Gastrocnemius medialis (tissue), 4 donors: Measurements from ENCODE around the gene NLRP2B. TPM values are rescaled to one million over a fixed set of nuclear protein-coding genes. Genes with fewer than 3 reads are reported as not detected.

Source experiments
- ATAC-seq, 2 donors: fragments of 150-250 bp; one replicate each; pipeline ENCODE4 v1.9.1; 2016
- DNase-seq, 2 donors: peaks; one replicate each; pipeline ENCODE4 v3.0.0-alpha.2; 2019
- H3K27ac ChIP-seq, 4 donors: fragments of 200-600 bp; sonication (generic); 1 replicate in 1 of 4; 2 replicates in 3 of 4; pipeline ENCODE4 v1.5.1; 2016 to 2018; ENCODE audit warnings: mild to moderate bottlenecking in 2 of 4, moderate library complexity in 1 of 4
- H3K27me3 ChIP-seq, 3 donors: fragments of 200-600 bp; sonication (generic) in 2 of 3; 1 replicate in 1 of 3; 2 replicates in 2 of 3; pipeline versions ENCODE4 v1.5.1 to v1.6.0; 2016 to 2019; ENCODE audit warnings: mild to moderate bottlenecking in 1 of 3, moderate library complexity in 1 of 3
- H3K36me3 ChIP-seq, 2 donors: fragments of 200-600 bp; sonication (generic) in 1 of 2; one replicate each; pipeline ENCODE4 v1.5.1; 2017 to 2018
- H3K4me1 ChIP-seq, 2 donors: fragments of 200-600 bp; sonication (generic) in 1 of 2; one replicate each; pipeline ENCODE4 v1.5.1; 2016 to 2017; ENCODE audit warnings: mild to moderate bottlenecking in 2 of 2
- H3K4me3 ChIP-seq, 4 donors: fragments of 200-600 bp; sonication (generic) in 3 of 4; 1 replicate in 1 of 4; 2 replicates in 3 of 4; pipeline ENCODE4 v1.5.1; 2016 to 2019; ENCODE audit warnings: mild to moderate bottlenecking in 2 of 4
- H3K9me3 ChIP-seq, 3 donors: fragments of 200-600 bp; sonication (generic) in 2 of 3; 1 replicate in 1 of 3; 2 replicates in 2 of 3; pipeline ENCODE4 v1.5.1; 2016 to 2019
- POLR2A ChIP-seq, 2 donors: fragments of 450-650 bp; IDR thresholded peaks; one replicate each; pipeline ENCODE4 v1.6.1; 2017; ENCODE audit warnings: antibody characterized with exemption in 2 of 2, mild to moderate bottlenecking in 2 of 2, moderate library complexity in 2 of 2
- in situ Hi-C, 4 donors: fragments of 200-750 bp; cut with MboI; loops; one replicate each; pipeline versions ENCODE4 v1.15.0 to v1.8.0; 2017; ENCODE audit warnings: low sequenced_read_pairs in 4 of 4
- intact Hi-C: fragments of 100-400 bp; cut with DNase I; formaldehyde crosslinking; loops from one replicate; pipeline ENCODE4 v1.15.1; 2023; ENCODE audit warnings: low total_unique reads
- total RNA-seq, 4 donors: library from RNA; depleted of rRNA; stranded (reverse); fragments of >200 nt; gene quantifications; one replicate each; pipeline versions ENCODE4 v1.1.0 to v1.2.3, GENCODE V29; 2016
- TF ChIP-seq, protein P1 (sequence below), 5 experiments: fragments of 450-650 bp in 3 of 5; fragments of 200-600 bp in 2 of 5; sonication (generic) in 2 of 5; IDR thresholded peaks in 4 of 5; conservative IDR thresholded peaks in 1 of 5; 1 replicate in 4 of 5; 2 replicates in 1 of 5; pipeline ENCODE4 v1.5.1; 2016 to 2019; ENCODE audit warnings: antibody characterized with exemption in 5 of 5, mild to moderate bottlenecking in 3 of 5, moderate library complexity in 3 of 5

NLRP2B gene
- total RNA-seq, 4 donors from 2014 or later: 0.36 TPM; not detected in 3

DNA sequence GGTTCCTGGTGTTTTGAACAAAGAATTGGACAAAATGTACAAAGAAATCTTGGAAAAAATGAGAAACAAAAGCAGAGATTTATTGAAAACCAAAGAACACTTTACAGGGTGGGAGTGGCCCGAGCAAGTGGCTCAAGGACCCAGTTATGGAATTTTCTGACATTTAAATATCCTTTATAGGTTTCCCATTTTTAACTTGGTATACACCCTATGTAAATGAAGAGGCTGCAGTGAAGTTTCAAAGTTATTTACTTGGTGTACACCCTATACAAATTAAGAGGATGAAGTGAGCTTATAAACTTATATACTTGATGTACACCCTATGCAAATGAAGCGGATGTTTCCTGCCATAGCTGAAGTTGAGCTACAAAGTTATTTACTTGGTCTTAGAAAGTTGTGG, 4.7 kb downstream of the NLRP2B start:
- Histone ChIP-seq H3K4me3 (no peak overlapping the region), H3K27ac (no peak overlapping the region), H3K36me3 (no peaks in the 10 kb centered on the region), H3K4me1 (no peaks in the 10 kb centered on the region), H3K27me3 (no peaks in the 10 kb centered on the region), H3K9me3 (no peaks in the 10 kb centered on the region)
- ATAC-seq (no peak), DNase-seq (no peak)
- TF ChIP-seq, protein P1, sequence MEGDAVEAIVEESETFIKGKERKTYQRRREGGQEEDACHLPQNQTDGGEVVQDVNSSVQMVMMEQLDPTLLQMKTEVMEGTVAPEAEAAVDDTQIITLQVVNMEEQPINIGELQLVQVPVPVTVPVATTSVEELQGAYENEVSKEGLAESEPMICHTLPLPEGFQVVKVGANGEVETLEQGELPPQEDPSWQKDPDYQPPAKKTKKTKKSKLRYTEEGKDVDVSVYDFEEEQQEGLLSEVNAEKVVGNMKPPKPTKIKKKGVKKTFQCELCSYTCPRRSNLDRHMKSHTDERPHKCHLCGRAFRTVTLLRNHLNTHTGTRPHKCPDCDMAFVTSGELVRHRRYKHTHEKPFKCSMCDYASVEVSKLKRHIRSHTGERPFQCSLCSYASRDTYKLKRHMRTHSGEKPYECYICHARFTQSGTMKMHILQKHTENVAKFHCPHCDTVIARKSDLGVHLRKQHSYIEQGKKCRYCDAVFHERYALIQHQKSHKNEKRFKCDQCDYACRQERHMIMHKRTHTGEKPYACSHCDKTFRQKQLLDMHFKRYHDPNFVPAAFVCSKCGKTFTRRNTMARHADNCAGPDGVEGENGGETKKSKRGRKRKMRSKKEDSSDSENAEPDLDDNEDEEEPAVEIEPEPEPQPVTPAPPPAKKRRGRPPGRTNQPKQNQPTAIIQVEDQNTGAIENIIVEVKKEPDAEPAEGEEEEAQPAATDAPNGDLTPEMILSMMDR (IDR thresholded peaks at IDR 0.05 in 4 of 5, conservative IDR thresholded peaks at IDR 0.05 in 1 of 5): no peak
- TF ChIP-seq POLR2A (IDR thresholded peaks at IDR 0.05): no peak
- intact Hi-C loops (no loop called here), in situ Hi-C loops (no loop called here)

DNA sequence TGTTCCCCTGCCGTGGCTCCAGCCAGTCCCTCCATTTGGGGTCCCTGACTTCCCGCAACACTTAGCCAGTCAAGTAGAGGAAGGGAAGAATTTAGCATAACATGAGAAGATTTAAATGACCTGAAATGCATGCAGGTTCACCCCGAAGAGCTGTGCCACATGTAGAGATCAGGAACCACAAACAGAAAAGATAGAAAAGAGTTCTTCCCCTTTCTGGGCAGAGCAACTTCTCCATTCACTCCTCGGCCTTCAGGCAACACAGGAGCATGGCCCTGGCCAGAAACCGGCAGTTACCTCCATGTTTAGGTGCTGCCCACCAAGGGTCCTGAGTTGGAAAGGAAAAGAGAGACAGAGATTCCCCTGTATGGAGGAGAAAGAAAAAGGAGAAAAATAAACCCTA, 5.2 kb downstream of the NLRP2B start:
- Histone ChIP-seq H3K27ac (no peak overlapping the region), H3K4me3 (no peak overlapping the region), H3K27me3 (no peaks in the 10 kb centered on the region), H3K4me1 (no peaks in the 10 kb centered on the region), H3K36me3 (no peaks in the 10 kb centered on the region), H3K9me3 (no peaks in the 10 kb centered on the region)
- intact Hi-C loops (no loop called here), in situ Hi-C loops (loop anchor here in 1 of 4 donors (25.0 kb wide), 1 partner anchor 113 kb away; no protein-coding TSS in a partner anchor)
- DNase-seq (no peak), ATAC-seq (no peak)
- TF ChIP-seq, protein P1 (IDR thresholded peaks at IDR 0.05 in 4 of 5, conservative IDR thresholded peaks at IDR 0.05 in 1 of 5): no peak
- no peak for TF ChIP-seq POLR2A (IDR thresholded peaks at IDR 0.05)

- no peaks in the 10 kb centered on the region for H3K4me1 ChIP-seq
- intact Hi-C loops: no loop called here
- H3K27ac ChIP-seq: no peak overlapping the region
- H3K36me3 ChIP-seq: no peaks in the 10 kb centered on the region
- no peak overlapping the region for H3K4me3 ChIP-seq
- DNase-seq: no peak
- no peak for ATAC-seq
- TF ChIP-seq POLR2A (IDR thresholded peaks at IDR 0.05): no peak
- TF ChIP-seq, protein P1 (IDR thresholded peaks at IDR 0.05 in 4 of 5, conservative IDR thresholded peaks at IDR 0.05 in 1 of 5): no peak
- H3K9me3 ChIP-seq: no peaks in the 10 kb centered on the region
- no peaks in the 10 kb centered on the region for H3K27me3 ChIP-seq
- in situ Hi-C loops: loop anchor here in 1 of 4 donors (25.0 kb wide), 1 partner anchor 108 kb away; no protein-coding TSS in a partner anchor
Observed at GRCh38 chrX:57669961-57670360, 10.1 kb downstream of the NLRP2B start.

DNA sequence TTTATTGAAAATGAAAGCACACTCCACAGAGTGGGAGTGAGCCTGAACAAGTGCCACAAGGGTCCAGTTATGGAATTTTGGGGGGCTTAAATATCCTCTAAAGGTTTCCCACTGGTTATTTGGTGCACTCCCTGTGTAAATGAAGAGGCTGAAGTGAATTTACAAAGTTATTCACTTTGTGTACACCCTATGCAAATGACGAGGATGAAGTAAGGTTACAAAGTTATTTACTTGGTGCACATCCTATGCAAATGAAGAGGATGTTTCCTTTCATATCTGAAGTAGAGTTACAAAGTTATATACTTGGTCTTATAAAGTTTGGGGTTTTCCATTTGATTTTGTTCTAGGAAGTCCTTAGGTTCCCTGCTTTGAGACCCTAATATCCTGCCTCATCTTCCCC, 13.1 kb downstream of the NLRP2B start:
- Histone ChIP-seq H3K27me3 (no peaks in the 10 kb centered on the region), H3K4me1 (no peaks in the 10 kb centered on the region), H3K4me3 (no peak overlapping the region), H3K36me3 (no peaks in the 10 kb centered on the region), H3K27ac (no peak overlapping the region), H3K9me3 (no peaks in the 10 kb centered on the region)
- DNase-seq (no peak), ATAC-seq (no peak)
- TF ChIP-seq, protein P1 (IDR thresholded peaks at IDR 0.05 in 4 of 5, conservative IDR thresholded peaks at IDR 0.05 in 1 of 5): no peak
- TF ChIP-seq POLR2A (IDR thresholded peaks at IDR 0.05): no peak
- in situ Hi-C loops (loop anchor here in 1 of 4 donors (25.0 kb wide), 1 partner anchor 105 kb away; no protein-coding TSS in a partner anchor), intact Hi-C loops (no loop called here)

DNA sequence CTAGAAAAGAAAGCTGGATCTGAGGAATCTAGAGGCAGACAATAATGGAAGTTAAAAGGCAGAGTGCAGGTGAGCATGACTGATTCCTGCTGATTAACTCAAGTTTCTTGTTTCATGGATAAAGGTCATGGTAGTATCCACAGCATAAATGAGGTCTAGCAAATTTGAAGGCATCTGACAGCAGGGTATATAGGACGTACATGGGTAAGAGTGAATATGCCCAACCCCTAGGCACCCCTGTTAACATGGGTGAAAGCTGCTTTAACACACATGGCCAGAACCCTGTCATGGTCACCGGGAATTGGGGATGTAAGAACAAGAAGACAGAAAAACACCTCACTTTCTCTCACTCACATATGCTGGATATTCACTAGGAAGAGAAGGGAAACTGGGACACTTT, 25.0 kb downstream of the NLRP2B start:
- H3K4me1 ChIP-seq: no peaks in the 10 kb centered on the region
- no peak for TF ChIP-seq POLR2A (IDR thresholded peaks at IDR 0.05)
- TF ChIP-seq, protein P1 (IDR thresholded peaks at IDR 0.05 in 4 of 5, conservative IDR thresholded peaks at IDR 0.05 in 1 of 5): no peak
- H3K27ac ChIP-seq: no peak overlapping the region
- DNase-seq (no peak), ATAC-seq (no peak)
- intact Hi-C loops (no loop called here), in situ Hi-C loops (loop anchor here in 1 of 4 donors (25.0 kb wide), 1 partner anchor 93 kb away; no protein-coding TSS in a partner anchor)
- H3K9me3 ChIP-seq: no peaks in the 10 kb centered on the region
- no peaks in the 10 kb centered on the region for H3K27me3 ChIP-seq
- no peaks in the 10 kb centered on the region for H3K36me3 ChIP-seq
- H3K4me3 ChIP-seq: no peak overlapping the region
